RWPE2 (cell line): ENCODE data around the gene HPS4.

Source experiments
- ATAC-seq: fragments of 200-7000 bp; cut with Tn5 transposase; 3 replicates; pipeline ENCODE4 v1.9.1; 2021; ENCODE audit warnings: low read depth
- DNase-seq: peaks from one replicate; pipeline ENCODE4 v3.0.0-alpha.2; 2020; ENCODE audit warnings: low spot score
- H3K27ac ChIP-seq: fragments of 450-650 bp; 2 replicates; pipeline ENCODE4 v1.5.1; 2017; ENCODE audit warnings: mild to moderate bottlenecking; ENCODE audit not compliant: poor library complexity, severe bottlenecking
- H3K27me3 ChIP-seq: fragments of 250-450 bp; sonication (Bioruptor Pico); 2 replicates; pipeline ENCODE4 v1.5.1; 2021; ENCODE audit warnings: mild to moderate bottlenecking, moderate library complexity; ENCODE audit not compliant: insufficient read depth, poor library complexity, severe bottlenecking
- H3K36me3 ChIP-seq: fragments of 250-450 bp; sonication (Bioruptor Pico); 2 replicates; pipeline ENCODE4 v1.5.1; 2020; ENCODE audit warnings: low read depth, mild to moderate bottlenecking, moderate library complexity
- H3K4me1 ChIP-seq: fragments of 250-450 bp; sonication (Bioruptor Pico); 2 replicates; pipeline ENCODE4 v1.5.1; 2021; ENCODE audit warnings: mild to moderate bottlenecking, moderate library complexity; ENCODE audit not compliant: insufficient read depth, poor library complexity, severe bottlenecking
- H3K4me3 ChIP-seq: fragments of 250-450 bp; sonication (Bioruptor Pico); 2 replicates; pipeline ENCODE4 v1.5.1; 2021; ENCODE audit warnings: mild to moderate bottlenecking, moderate library complexity; ENCODE audit not compliant: severe bottlenecking
- H3K9me3 ChIP-seq: fragments of 250-450 bp; sonication (Bioruptor Pico); 2 replicates; pipeline ENCODE4 v1.5.1; 2021; ENCODE audit warnings: mild to moderate bottlenecking, moderate library complexity; ENCODE audit not compliant: severe bottlenecking
- TF ChIP-seq, protein P1 (sequence below): fragments of 450-650 bp; IDR thresholded peaks from one replicate; pipeline ENCODE4 v1.5.1; 2017; ENCODE audit warnings: mild to moderate bottlenecking, moderate library complexity; ENCODE audit not compliant: poor library complexity, severe bottlenecking

The HPS4 gene

DNA sequence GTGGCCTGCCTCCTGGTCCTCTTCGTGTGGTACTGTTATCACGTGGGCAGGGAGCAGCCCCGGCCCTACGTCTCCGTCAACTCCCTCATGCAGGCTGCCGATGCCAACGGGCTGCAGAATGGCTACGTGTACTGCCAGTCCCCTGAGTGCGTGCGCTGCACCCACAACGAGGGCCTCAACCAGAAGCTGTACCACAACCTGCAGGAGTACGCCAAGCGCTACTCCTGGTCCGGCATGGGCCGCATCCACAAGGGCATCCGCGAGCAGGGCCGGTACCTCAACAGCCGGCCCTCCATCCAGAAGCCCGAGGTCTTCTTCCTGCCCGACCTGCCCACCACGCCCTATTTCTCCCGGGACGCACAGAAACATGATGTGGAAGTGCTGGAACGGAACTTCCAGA, 49.8 kb downstream of the HPS4 start:
- TF ChIP-seq, protein P1, sequence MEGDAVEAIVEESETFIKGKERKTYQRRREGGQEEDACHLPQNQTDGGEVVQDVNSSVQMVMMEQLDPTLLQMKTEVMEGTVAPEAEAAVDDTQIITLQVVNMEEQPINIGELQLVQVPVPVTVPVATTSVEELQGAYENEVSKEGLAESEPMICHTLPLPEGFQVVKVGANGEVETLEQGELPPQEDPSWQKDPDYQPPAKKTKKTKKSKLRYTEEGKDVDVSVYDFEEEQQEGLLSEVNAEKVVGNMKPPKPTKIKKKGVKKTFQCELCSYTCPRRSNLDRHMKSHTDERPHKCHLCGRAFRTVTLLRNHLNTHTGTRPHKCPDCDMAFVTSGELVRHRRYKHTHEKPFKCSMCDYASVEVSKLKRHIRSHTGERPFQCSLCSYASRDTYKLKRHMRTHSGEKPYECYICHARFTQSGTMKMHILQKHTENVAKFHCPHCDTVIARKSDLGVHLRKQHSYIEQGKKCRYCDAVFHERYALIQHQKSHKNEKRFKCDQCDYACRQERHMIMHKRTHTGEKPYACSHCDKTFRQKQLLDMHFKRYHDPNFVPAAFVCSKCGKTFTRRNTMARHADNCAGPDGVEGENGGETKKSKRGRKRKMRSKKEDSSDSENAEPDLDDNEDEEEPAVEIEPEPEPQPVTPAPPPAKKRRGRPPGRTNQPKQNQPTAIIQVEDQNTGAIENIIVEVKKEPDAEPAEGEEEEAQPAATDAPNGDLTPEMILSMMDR = no peak
- H3K27me3 ChIP-seq = no peaks in the 10 kb centered on the region

DNA sequence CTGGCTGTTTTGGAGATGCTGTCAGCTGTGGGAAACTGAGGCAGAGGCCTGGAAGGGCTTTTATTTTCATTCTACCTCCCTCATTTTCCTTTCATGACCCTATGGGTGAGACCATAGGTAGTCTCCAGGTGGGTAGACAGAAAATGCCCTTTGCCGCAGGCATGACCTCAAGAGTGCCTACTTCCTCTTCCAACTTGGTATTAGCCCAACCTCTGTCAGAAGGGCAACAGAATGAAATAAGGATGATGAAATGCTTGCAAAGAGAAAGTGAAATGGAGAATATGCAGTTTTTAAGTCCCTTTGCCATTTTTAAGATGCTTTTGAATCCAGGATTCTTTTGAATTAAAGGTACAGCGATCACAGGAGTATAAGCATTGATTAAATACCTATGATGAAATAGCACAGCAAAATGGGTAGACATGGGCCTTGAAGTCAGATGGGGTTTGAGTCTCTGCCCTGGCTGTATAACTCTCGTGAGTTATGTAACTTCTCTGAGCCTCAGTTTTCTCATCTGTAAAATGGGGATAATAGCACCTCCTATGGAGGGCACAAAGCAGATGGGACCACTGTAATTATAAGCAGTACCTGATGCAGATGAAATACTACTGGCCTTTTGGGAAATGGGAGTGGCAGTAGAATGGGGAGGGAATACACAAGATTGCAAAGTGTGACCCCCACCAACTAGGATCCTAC, 50.8 kb downstream of the HPS4 start:
- Histone ChIP-seq H3K4me1 (peaks cover 24% of the 10 kb centered on the region), H3K27me3 (no peaks in the 10 kb centered on the region), H3K4me3 (no peak overlapping the region), H3K9me3 (no peaks in the 10 kb centered on the region), H3K36me3 (peaks cover 2% of the 10 kb centered on the region; the same call in 1 of the 2 replicates), H3K27ac (no peak overlapping the region)
- TF ChIP-seq, protein P1 = no peak
- DNase-seq = no peak
- ATAC-seq = no peak

More for the DNA sequence above, 49.8 kb downstream of the HPS4 start:
- Histone ChIP-seq H3K27ac (no peak overlapping the region), H3K4me3 (no peak overlapping the region), H3K9me3 (no peaks in the 10 kb centered on the region), H3K36me3 (peaks cover 2% of the 10 kb centered on the region; the same call in 1 of the 2 replicates), H3K4me1 (peaks cover 28% of the 10 kb centered on the region)
- ATAC-seq (no peak), DNase-seq (no peak)

DNA sequence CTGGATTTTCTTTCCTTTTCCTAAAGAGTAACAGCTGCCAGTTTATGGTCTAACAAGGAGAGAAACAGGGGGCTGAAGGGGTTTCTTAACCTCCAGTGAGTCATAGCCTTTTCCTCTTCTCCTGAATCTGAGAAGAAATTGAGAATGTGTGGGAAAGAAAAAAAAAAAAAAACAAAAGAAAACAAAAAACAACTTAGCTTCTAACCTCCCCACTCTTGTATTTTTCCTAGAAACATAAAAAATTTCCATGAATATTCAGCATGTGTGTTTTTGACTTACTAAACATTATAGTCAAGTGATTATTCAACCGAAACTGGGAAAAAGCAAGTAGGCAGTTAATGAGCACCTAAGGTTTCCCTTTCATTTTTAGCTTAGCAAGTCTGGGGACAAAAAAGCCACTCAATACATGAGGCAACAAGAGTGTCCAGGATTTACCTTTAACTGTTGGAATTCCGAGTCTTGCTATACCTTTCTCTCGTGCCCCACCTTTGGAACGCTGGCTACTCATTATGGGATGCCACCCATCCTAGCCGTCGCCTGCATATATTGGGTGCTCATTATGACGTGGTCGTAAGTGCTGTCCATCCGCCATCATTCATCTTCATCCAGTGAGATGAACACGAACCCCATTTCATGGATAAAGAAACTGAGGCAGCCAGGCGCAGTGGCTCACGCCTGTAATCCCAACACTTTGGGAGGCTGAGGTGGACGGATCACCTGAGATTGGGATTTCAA, 52.2 kb downstream of the HPS4 start:
- no peak for DNase-seq
- no peaks in the 10 kb centered on the region for H3K9me3 ChIP-seq
- H3K4me1 ChIP-seq = peaks cover 18% of the 10 kb centered on the region
- no peak overlapping the region for H3K4me3 ChIP-seq
- H3K27ac ChIP-seq = peak overlapping the region; percentile 65
- TF ChIP-seq, protein P1 = no peak
- H3K27me3 ChIP-seq = no peaks in the 10 kb centered on the region
- H3K36me3 ChIP-seq = peaks cover 2% of the 10 kb centered on the region; the same call in 1 of the 2 replicates
- ATAC-seq = no peak

DNA sequence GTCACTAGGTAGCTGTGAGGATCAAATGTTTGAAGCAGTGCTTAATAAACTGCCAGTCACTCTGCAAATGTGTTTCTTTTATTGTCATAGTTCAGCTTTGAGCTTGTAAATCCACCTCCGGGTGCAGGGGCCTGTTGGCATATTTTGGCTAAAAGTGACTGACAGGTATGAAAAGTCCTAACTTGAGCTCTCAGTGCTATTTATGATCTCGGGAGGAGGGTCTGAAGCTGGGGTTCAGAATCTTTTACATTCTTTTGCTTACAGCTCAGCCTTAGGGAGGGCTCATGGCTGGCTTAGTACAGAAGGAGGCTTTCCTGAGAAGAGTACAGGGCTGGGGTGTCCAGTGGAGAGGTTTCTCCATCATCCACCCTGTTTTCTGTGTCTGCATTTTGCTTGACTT, 53.0 kb downstream of the HPS4 start:
- TF ChIP-seq, protein P1 = no peak
- Histone ChIP-seq H3K9me3 (no peaks in the 10 kb centered on the region), H3K27ac (peak overlapping the region; percentile 65), H3K27me3 (no peaks in the 10 kb centered on the region), H3K36me3 (peaks cover 2% of the 10 kb centered on the region; the same call in 1 of the 2 replicates), H3K4me1 (peaks cover 15% of the 10 kb centered on the region), H3K4me3 (no peak overlapping the region)
- DNase-seq (no peak), ATAC-seq (no peak; the same call in 2 of the 3 replicates)
